GM12878 (cell line): ENCODE data around the gene EME2.

Source experiments
- BMI1 ChIP-seq: fragments of 450-650 bp; IDR thresholded peaks from 2 replicates; pipeline ENCODE4 v1.6.1; 2016; ENCODE audit warnings: mild to moderate bottlenecking, moderate library complexity, borderline replicate concordance
- CBX5 ChIP-seq: sonication (generic); IDR thresholded peaks from 2 replicates; pipeline ENCODE4 v1.6.1; 2016; ENCODE audit warnings: low read depth, moderate library complexity, mild to moderate bottlenecking, inconsistent platforms
- MAX ChIP-seq: IDR thresholded peaks from 2 replicates; pipeline ENCODE4 v1.6.1; 2012; ENCODE audit warnings: low read depth, low read length, improper control_type of control experiment
- POLR2A ChIP-seq: IDR thresholded peaks from 2 replicates; pipeline ENCODE4 v1.6.1; 2011; ENCODE audit warnings: low read depth, mild to moderate bottlenecking, low read length
- STAT3 ChIP-seq: IDR thresholded peaks from 2 replicates; pipeline ENCODE4 v1.6.1; 2011; ENCODE audit warnings: low read depth, low read length, improper control_type of control experiment
- TF ChIP-seq, protein P1 (sequence below): fragments of 450-650 bp; IDR thresholded peaks from 2 replicates; pipeline ENCODE4 v1.6.1; 2018; ENCODE audit warnings: borderline replicate concordance, mild to moderate bottlenecking; ENCODE audit not compliant: partially characterized antibody
- TF ChIP-seq, protein P2 (sequence below), 3 experiments: IDR thresholded peaks in 2 of 3; conservative IDR thresholded peaks in 1 of 3; 2 replicates each; pipeline ENCODE4 v1.5.1; 2011; ENCODE audit warnings: low read depth in 3 of 3, low read length in 3 of 3, mild to moderate bottlenecking in 3 of 3, control low read depth in 2 of 3, moderate library complexity in 2 of 3, inconsistent platforms in 1 of 3, mixed read lengths in 1 of 3; ENCODE audit not compliant: control insufficient read depth in 2 of 3, insufficient read depth in 1 of 3; ENCODE audit errors: extremely low read depth in 1 of 3

GRCh38 chr16:1794908-1795666 lies 22.5 kb downstream of the EME2 start:
- no peak for TF ChIP-seq CBX5
- TF ChIP-seq, protein P1, sequence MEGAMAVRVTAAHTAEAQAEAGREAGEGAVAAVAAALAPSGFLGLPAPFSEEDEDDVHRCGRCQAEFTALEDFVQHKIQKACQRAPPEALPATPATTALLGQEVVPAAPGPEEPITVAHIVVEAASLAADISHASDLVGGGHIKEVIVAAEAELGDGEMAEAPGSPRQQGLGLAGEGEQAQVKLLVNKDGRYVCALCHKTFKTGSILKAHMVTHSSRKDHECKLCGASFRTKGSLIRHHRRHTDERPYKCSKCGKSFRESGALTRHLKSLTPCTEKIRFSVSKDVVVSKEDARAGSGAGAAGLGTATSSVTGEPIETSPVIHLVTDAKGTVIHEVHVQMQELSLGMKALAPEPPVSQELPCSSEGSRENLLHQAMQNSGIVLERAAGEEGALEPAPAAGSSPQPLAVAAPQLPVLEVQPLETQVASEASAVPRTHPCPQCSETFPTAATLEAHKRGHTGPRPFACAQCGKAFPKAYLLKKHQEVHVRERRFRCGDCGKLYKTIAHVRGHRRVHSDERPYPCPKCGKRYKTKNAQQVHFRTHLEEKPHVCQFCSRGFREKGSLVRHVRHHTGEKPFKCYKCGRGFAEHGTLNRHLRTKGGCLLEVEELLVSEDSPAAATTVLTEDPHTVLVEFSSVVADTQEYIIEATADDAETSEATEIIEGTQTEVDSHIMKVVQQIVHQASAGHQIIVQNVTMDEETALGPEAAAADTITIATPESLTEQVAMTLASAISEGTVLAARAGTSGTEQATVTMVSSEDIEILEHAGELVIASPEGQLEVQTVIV, result no peak
- TF ChIP-seq STAT3, result no peak
- TF ChIP-seq, protein P2, sequence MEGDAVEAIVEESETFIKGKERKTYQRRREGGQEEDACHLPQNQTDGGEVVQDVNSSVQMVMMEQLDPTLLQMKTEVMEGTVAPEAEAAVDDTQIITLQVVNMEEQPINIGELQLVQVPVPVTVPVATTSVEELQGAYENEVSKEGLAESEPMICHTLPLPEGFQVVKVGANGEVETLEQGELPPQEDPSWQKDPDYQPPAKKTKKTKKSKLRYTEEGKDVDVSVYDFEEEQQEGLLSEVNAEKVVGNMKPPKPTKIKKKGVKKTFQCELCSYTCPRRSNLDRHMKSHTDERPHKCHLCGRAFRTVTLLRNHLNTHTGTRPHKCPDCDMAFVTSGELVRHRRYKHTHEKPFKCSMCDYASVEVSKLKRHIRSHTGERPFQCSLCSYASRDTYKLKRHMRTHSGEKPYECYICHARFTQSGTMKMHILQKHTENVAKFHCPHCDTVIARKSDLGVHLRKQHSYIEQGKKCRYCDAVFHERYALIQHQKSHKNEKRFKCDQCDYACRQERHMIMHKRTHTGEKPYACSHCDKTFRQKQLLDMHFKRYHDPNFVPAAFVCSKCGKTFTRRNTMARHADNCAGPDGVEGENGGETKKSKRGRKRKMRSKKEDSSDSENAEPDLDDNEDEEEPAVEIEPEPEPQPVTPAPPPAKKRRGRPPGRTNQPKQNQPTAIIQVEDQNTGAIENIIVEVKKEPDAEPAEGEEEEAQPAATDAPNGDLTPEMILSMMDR (IDR thresholded peaks at IDR 0.05 in 2 of 3, conservative IDR thresholded peaks at IDR 0.05 in 1 of 3; ENCODE audit: control insufficient read depth in 2 of 3, extremely low read depth in 1 of 3, insufficient read depth in 1 of 3, low read depth in 3 of 3, low read length in 3 of 3), result no peak
- TF ChIP-seq POLR2A, result no peak
- no peak for TF ChIP-seq BMI1
- no peak for TF ChIP-seq MAX
